SK-N-SH (cell line): Measurements from ENCODE around the gene SH3PXD2A. TPM values are rescaled to one million over a fixed set of nuclear protein-coding genes. Genes with fewer than 3 reads are reported as not detected.

Source experiments
- CTCF ChIA-PET: fragments of 300-600, 350-600 bp; formaldehyde crosslinking; extraction: SDS; loops from one replicate; lab custom pipeline; 2021; lab: Yijun Ruan, JAX
- POLR2A ChIA-PET: fragments of 350-600 bp; sonication (Branson Sonifier 250); formaldehyde crosslinking; extraction: SDS; loops from one replicate; lab custom pipeline; 2020; ENCODE audit warnings: antibody characterized with exemption, inconsistent platforms; lab: Yijun Ruan, JAX
- DNase-seq: peaks from one replicate; pipeline ENCODE4 v3.0.0; 2012
- H2AFZ ChIP-seq: fragments of 200-600 bp; sonication (generic); 2 replicates; pipeline ENCODE4 v1.8.1; 2016; ENCODE audit warnings: antibody characterized with exemption, mild to moderate bottlenecking, low read depth
- H3F3A ChIP-seq: fragments of 200-600 bp; sonication (generic); replicated peaks from 2 replicates; pipeline ENCODE3; 2016; ENCODE audit warnings: antibody characterized with exemption, mild to moderate bottlenecking; ENCODE audit not compliant: insufficient read depth
- H3K27ac ChIP-seq, 2 experiments: fragments of 200-500 bp in 1 of 2; fragments of 200-600 bp in 1 of 2; sonication (Bioruptor generic) in 1 of 2; sonication (generic), shearing (Covaris generic) in 1 of 2; 2 replicates each; pipeline versions ENCODE4 v1.5.1 to v1.6.1; 2014 to 2016; ENCODE audit warnings: low read depth in 2 of 2, inconsistent platforms in 1 of 2, low read length in 1 of 2, mild to moderate bottlenecking in 1 of 2, mixed read lengths in 1 of 2
- H3K27me3 ChIP-seq: fragments of 200-600 bp; sonication (generic), shearing (Covaris generic); 2 replicates; pipeline ENCODE4 v1.6.1; 2016; ENCODE audit warnings: mixed run types; ENCODE audit not compliant: insufficient read depth
- H3K36me3 ChIP-seq, 2 experiments: fragments of 200-500 bp in 1 of 2; fragments of 200-600 bp in 1 of 2; sonication (Bioruptor generic) in 1 of 2; sonication (generic) in 1 of 2; replicated peaks in 1 of 2; 2 replicates each; pipeline versions ENCODE3 to v1.5.1; 2014 to 2016; ENCODE audit warnings: low read length in 1 of 2, mild to moderate bottlenecking in 1 of 2; ENCODE audit not compliant: insufficient read depth in 2 of 2, control insufficient read depth in 1 of 2
- H3K4me1 ChIP-seq, 2 experiments: fragments of 200-500 bp in 1 of 2; fragments of 200-600 bp in 1 of 2; sonication (Bioruptor generic) in 1 of 2; sonication (generic), shearing (Covaris generic) in 1 of 2; 2 replicates each; pipeline versions ENCODE4 v1.5.1 to v1.6.1; 2014 to 2016; ENCODE audit warnings: low read depth in 1 of 2, low read length in 1 of 2, mixed run types in 1 of 2; ENCODE audit not compliant: insufficient read depth in 2 of 2, control insufficient read depth in 1 of 2
- H3K4me2 ChIP-seq: fragments of 200-600 bp; sonication (generic), shearing (Covaris generic); 2 replicates; pipeline ENCODE4 v1.6.1; 2017; ENCODE audit warnings: mixed run types
- H3K4me3 ChIP-seq, 2 experiments: fragments of 200-500 bp in 1 of 2; fragments of 200-600 bp in 1 of 2; sonication (Bioruptor generic) in 1 of 2; sonication (generic), shearing (Covaris generic) in 1 of 2; 2 replicates each; pipeline versions ENCODE4 v1.5.1 to v1.8.1; 2014 to 2016; ENCODE audit warnings: low read depth in 2 of 2, inconsistent platforms in 1 of 2, low read length in 1 of 2, mild to moderate bottlenecking in 1 of 2, mixed read lengths in 1 of 2, moderate library complexity in 1 of 2
- H3K79me2 ChIP-seq: fragments of 200-600 bp; sonication (generic); 2 replicates; pipeline ENCODE4 v1.8.1; 2017; ENCODE audit warnings: mild to moderate bottlenecking; ENCODE audit not compliant: insufficient read depth
- H3K9ac ChIP-seq: fragments of 200-600 bp; sonication (generic); 2 replicates; pipeline ENCODE4 v1.6.1; 2017; ENCODE audit warnings: mixed run types
- H3K9me2 ChIP-seq: fragments of 200-600 bp; sonication (generic); 2 replicates; pipeline ENCODE4 v1.6.1; 2017; ENCODE audit warnings: mixed run types
- H3K9me3 ChIP-seq: fragments of 200-600 bp; sonication (generic); 2 replicates; pipeline ENCODE4 v1.6.1; 2017; ENCODE audit warnings: mixed run types, mild to moderate bottlenecking, moderate library complexity
- H4K20me1 ChIP-seq: fragments of 200-600 bp; sonication (generic); 2 replicates; pipeline ENCODE4 v1.6.1; 2017; ENCODE audit warnings: mild to moderate bottlenecking, mixed run types; ENCODE audit not compliant: insufficient read depth
- EP300 ChIP-seq, 2 experiments: IDR thresholded peaks; 2 replicates each; pipeline versions ENCODE4 v1.4.0 to v1.6.1; 2012; ENCODE audit warnings: borderline replicate concordance in 1 of 2, low read depth in 1 of 2, low read length in 1 of 2
- EZH2phosphoT487 ChIP-seq: fragments of 200-600 bp; sonication (generic); IDR thresholded peaks from 2 replicates; pipeline ENCODE4 v1.6.1; 2017; ENCODE audit warnings: low read depth, mixed run types, mild to moderate bottlenecking, antibody characterized with exemption, moderate library complexity, borderline replicate concordance
- FOSL2 ChIP-seq: IDR thresholded peaks from 2 replicates; pipeline ENCODE4 v1.4.0; 2012; ENCODE audit warnings: low read depth, mild to moderate bottlenecking, moderate library complexity, borderline replicate concordance
- FOXM1 ChIP-seq: IDR thresholded peaks from 2 replicates; pipeline ENCODE4 v1.4.0; 2012; ENCODE audit warnings: low read depth, mild to moderate bottlenecking
- GATA2 ChIP-seq: sonication (generic); formaldehyde crosslinking; IDR thresholded peaks from 2 replicates; pipeline ENCODE4 v1.5.0; 2020; ENCODE audit warnings: mild to moderate bottlenecking, missing genetic modification reagents
- IRF3 ChIP-seq: fragments of 150-350 bp; IDR thresholded peaks from 2 replicates; pipeline ENCODE4 v1.6.1; 2016; ENCODE audit warnings: mild to moderate bottlenecking, low read depth, low read length
- JUND ChIP-seq: IDR thresholded peaks from 2 replicates; pipeline ENCODE4 v1.4.0; 2012
- MAX ChIP-seq: IDR thresholded peaks from 2 replicates; pipeline ENCODE4 v1.4.0; 2012; ENCODE audit warnings: low read depth
- MXI1 ChIP-seq: IDR thresholded peaks from 2 replicates; pipeline ENCODE4 v1.6.1; 2012; ENCODE audit warnings: mild to moderate bottlenecking, low read depth, low read length, improper control_type of control experiment
- PBX3 ChIP-seq: IDR thresholded peaks from 2 replicates; pipeline ENCODE4; 2012
- RAD21 ChIP-seq: IDR thresholded peaks from 2 replicates; pipeline ENCODE4 v1.6.1; 2012; ENCODE audit warnings: mild to moderate bottlenecking, low read length
- RCOR1 ChIP-seq: fragments of 150-350 bp; IDR thresholded peaks from 2 replicates; pipeline ENCODE4 v1.6.1; 2017; ENCODE audit warnings: antibody characterized with exemption, low read length
- REST ChIP-seq: IDR thresholded peaks from 2 replicates; pipeline ENCODE4 v1.6.1; 2012; ENCODE audit warnings: mild to moderate bottlenecking, low read depth, low read length, moderate library complexity
- SIN3A ChIP-seq: IDR thresholded peaks from 2 replicates; pipeline ENCODE4 v1.6.1; 2012; ENCODE audit warnings: low read depth, mild to moderate bottlenecking, low read length, moderate library complexity, borderline replicate concordance
- SMC3 ChIP-seq: IDR thresholded peaks from 2 replicates; pipeline ENCODE4 v1.6.1; 2012; ENCODE audit warnings: low read depth, low read length, improper control_type of control experiment
- USF2 ChIP-seq: fragments of 150-350 bp; IDR thresholded peaks from 2 replicates; pipeline ENCODE4 v1.6.1; 2017; ENCODE audit warnings: antibody characterized with exemption, low read length, low read depth, borderline replicate concordance
- WGBS: methylation state at CpG from one replicate; pipeline ENCODE4 v1.1.6; 2017; ENCODE audit warnings: low lambda C conversion rate; 5-methylcytosine and 5-hydroxymethylcytosine counted together
- polyA plus RNA-seq, 3 experiments: library from polyadenylated mRNA; depleted of rRNA; stranded (reverse); fragments of >200 nt; gene quantifications; 2 replicates each; pipeline ENCODE4 v1.2.3, GENCODE V29; 2012

The SH3PXD2A gene
- polyA plus RNA-seq, 1 of the 3 experiments (the other 2 are of a cell fraction), result 2.5 TPM

GRCh38 chr10:103824281-103824680, 31.1 kb downstream of the SH3PXD2A start:
- Histone ChIP-seq H3K4me2 (no peak overlapping the region; the same call in 1 of the 2 replicates), H3K36me3 (peaks cover 0 to 3% of the 10 kb centered on the region in 2 experiments), H3K27me3 (no peaks in the 10 kb centered on the region), H3K9me2 (no peaks in the 10 kb centered on the region), H4K20me1 (0 out of 2 replicates have a peak, but pooled peaks cover 9% of the 10 kb centered on the region), H3F3A (no peaks in the 10 kb centered on the region), H3K4me3 (no peak overlapping the region), H3K9ac (no peak overlapping the region), H3K9me3 (no peaks in the 10 kb centered on the region), H3K4me1 (peaks cover 32 to 35% of the 10 kb centered on the region in 2 experiments; a peak in 3 of 4 replicates), H3K27ac (peak overlapping the region in 1 of 2 experiments; percentile 47; a peak in 2 of 4 replicates), H3K79me2 (peaks cover 7% of the 10 kb centered on the region; the same call in 1 of the 2 replicates), H2AFZ (no peak overlapping the region)
- ChIA-PET CTCF (interaction anchor here (0.8 to 2.3 kb wide), 2 partner anchors 20 to 23 kb away, joined by 3 to 7 read pairs; no protein-coding TSS in a partner anchor), POLR2A (interaction anchor here (1.1 kb wide), 1 partner anchor 15 kb away, joined by 3 read pairs; no protein-coding TSS in a partner anchor)
- no peak; a peak in 1 of 4 replicates for TF ChIP-seq EP300 (IDR thresholded peaks at IDR 0.05; ENCODE audit: borderline replicate concordance in 1 of 2, low read depth in 1 of 2, low read length in 1 of 2)
- no peak for TF ChIP-seq PBX3
- peak; percentile 32; the same call in 1 of the 2 replicates for TF ChIP-seq GATA2 (CRISPR knock-in tag)
- no peak for TF ChIP-seq RCOR1
- 55% methylated on average over 5 of the region's 6 CpGs for WGBS
- DNase-seq, result peak; percentile 54

GRCh38 chr10:103823706-103824272, 31.6 kb downstream of the SH3PXD2A start:
- 96% methylated on average over 5 of the region's 9 CpGs for WGBS
- peaks cover 7% of the 10 kb centered on the region; the same call in 1 of the 2 replicates for H3K79me2 ChIP-seq
- 0 out of 2 replicates have a peak, but pooled peaks cover 12% of the 10 kb centered on the region for H4K20me1 ChIP-seq
- TF ChIP-seq IRF3 (no peak), USF2 (no peak), FOSL2 (no peak), FOXM1 (no peak), SMC3 (no peak), REST (no peak), SIN3A (no peak), GATA2 (CRISPR knock-in tag) (no peak), RAD21 (no peak), PBX3 (no peak), EZH2phosphoT487 (no peak), MAX (no peak), JUND (no peak), MXI1 (no peak)

More at GRCh38 chr10:103823706-103824272, 31.6 kb downstream of the SH3PXD2A start:
- no peak overlapping the region for H3K4me3 ChIP-seq
- H3K4me1 ChIP-seq, result peaks cover 32 to 40% of the 10 kb centered on the region in 2 experiments; a peak in 3 of 4 replicates
- no peaks in the 10 kb centered on the region for H3F3A ChIP-seq
- no peaks in the 10 kb centered on the region for H3K27me3 ChIP-seq
- H2AFZ ChIP-seq, result no peak overlapping the region
- H3K36me3 ChIP-seq, result no peaks in the 10 kb centered on the region
- no peaks in the 10 kb centered on the region for H3K9me3 ChIP-seq
- no peak overlapping the region for H3K9ac ChIP-seq
- H3K9me2 ChIP-seq, result no peaks in the 10 kb centered on the region
- H3K27ac ChIP-seq, result peak overlapping the region in 1 of 2 experiments; percentile 47; a peak in 2 of 4 replicates
- CTCF ChIA-PET, result interaction anchor here (0.8 to 2.3 kb wide), 3 partner anchors 20 to 31 kb away, joined by 3 to 7 read pairs (median 6); partner anchors contain the start of gene SH3PXD2A
- POLR2A ChIA-PET, result interaction anchor here (1.1 kb wide), 1 partner anchor 15 kb away, joined by 3 read pairs; no protein-coding TSS in a partner anchor
- no peak overlapping the region for H3K4me2 ChIP-seq
- DNase-seq, result no peak
